Endothelial cell of umbilical vein (primary cell): ENCODE measurements around the gene EFS. TPM values are rescaled to one million over a fixed set of nuclear protein-coding genes. Genes with fewer than 3 reads are reported as not detected.

Experiments used
- BruUV-seq: library from RNA; stranded (reverse); fragments of 400-500 nt; replicated peaks from 2 replicates; lab custom pipeline; 2021; lab: Mats Ljungman, UMichigan
- CTCF ChIA-PET: fragments of 300-600, 350-600 bp; sonication (Branson Sonifier 250); formaldehyde crosslinking; loops from one replicate; lab custom pipeline; 2021; ENCODE audit warnings: antibody characterized with exemption, inconsistent platforms; lab: Charles Lee
- POLR2A ChIA-PET: fragments of 300-600, 350-600 bp; sonication (Branson Sonifier 250); formaldehyde crosslinking; loops from one replicate; lab custom pipeline; 2021; ENCODE audit warnings: antibody characterized with exemption, inconsistent platforms; lab: Charles Lee
- DNase-seq: peaks from one replicate; pipeline ENCODE4 v3.0.0-alpha.2; 2011; ENCODE audit warnings: low read depth, low spot score
- FAIRE-seq: peaks from 2 replicates; lab custom pipeline; 2011; peaks lifted over from hg19 to GRCh38; lab: Jason Lieb, UNC
- H2AFZ ChIP-seq: 2 replicates; pipeline ENCODE4 v1.6.0; 2012; ENCODE audit warnings: low read depth, low read length, control low read depth, inconsistent platforms
- H3K27ac ChIP-seq: 2 replicates; pipeline ENCODE4 v1.5.1; 2011; ENCODE audit warnings: low read depth, mild to moderate bottlenecking, control low read depth, low read length, moderate library complexity; ENCODE audit not compliant: insufficient read depth
- H3K27me3 ChIP-seq, 2 experiments: 2 replicates each; pipeline versions ENCODE4 v1.6.0 to v1.6.1; 2011; ENCODE audit warnings: low read length in 2 of 2, mixed read lengths in 1 of 2; ENCODE audit not compliant: control insufficient read depth in 2 of 2, insufficient read depth in 2 of 2
- H3K36me3 ChIP-seq, 2 experiments: 2 replicates in 1 of 2; 3 replicates in 1 of 2; pipeline ENCODE4 v1.5.1; 2011; ENCODE audit warnings: low read length in 2 of 2, mild to moderate bottlenecking in 1 of 2, moderate library complexity in 1 of 2; ENCODE audit not compliant: control insufficient read depth in 2 of 2, insufficient read depth in 2 of 2; ENCODE audit errors: extremely low read depth in 1 of 2
- H3K4me1 ChIP-seq: 3 replicates; pipeline ENCODE4 v1.5.1; 2011; ENCODE audit warnings: mild to moderate bottlenecking, low read length; ENCODE audit not compliant: control insufficient read depth, insufficient read depth; ENCODE audit errors: extremely low read depth
- H3K4me2 ChIP-seq: 2 replicates; pipeline ENCODE4 v1.6.1; 2011; ENCODE audit warnings: low read length, control low read depth, mixed read lengths; ENCODE audit not compliant: insufficient read depth
- H3K4me3 ChIP-seq, 3 experiments: fragments of 200-600 bp in 1 of 3; sonication (generic), shearing (Covaris generic) in 1 of 3; replicated peaks in 1 of 3; 2 replicates each; pipeline ENCODE4 v1.5.1; 2011 to 2016; ENCODE audit warnings: control low read depth in 3 of 3, low read length in 3 of 3, mild to moderate bottlenecking in 2 of 3, inconsistent platforms in 1 of 3, low read depth in 1 of 3, moderate library complexity in 1 of 3; ENCODE audit not compliant: insufficient read depth in 1 of 3
- H3K79me2 ChIP-seq: 2 replicates; pipeline ENCODE4 v1.6.0; 2012; ENCODE audit warnings: low read length, inconsistent platforms; ENCODE audit not compliant: control insufficient read depth, insufficient read depth
- H3K9ac ChIP-seq: replicated peaks from 2 replicates; pipeline ENCODE3; 2011; ENCODE audit warnings: low read length, control low read depth; ENCODE audit not compliant: insufficient read depth; ENCODE audit errors: extremely low read depth
- H3K9me1 ChIP-seq: replicated peaks from 3 replicates; pipeline ENCODE4 v1.6.0; 2011; ENCODE audit warnings: mild to moderate bottlenecking, low read length; ENCODE audit not compliant: control insufficient read depth, insufficient read depth; ENCODE audit errors: extremely low read depth
- H3K9me3 ChIP-seq: replicated peaks from 2 replicates; pipeline ENCODE4 v1.5.1; 2012; ENCODE audit warnings: low read length, inconsistent platforms; ENCODE audit not compliant: control insufficient read depth, insufficient read depth
- H4K20me1 ChIP-seq: replicated peaks from 2 replicates; pipeline ENCODE3; 2011; ENCODE audit warnings: mild to moderate bottlenecking, low read length; ENCODE audit not compliant: control insufficient read depth, insufficient read depth; ENCODE audit errors: extremely low read depth
- EZH2 ChIP-seq: IDR thresholded peaks from 2 replicates; pipeline ENCODE4 v1.6.1; 2012; ENCODE audit warnings: borderline replicate concordance, low read depth, mild to moderate bottlenecking, moderate library complexity, low read length, inconsistent platforms; ENCODE audit not compliant: severe bottlenecking
- FOS ChIP-seq: IDR thresholded peaks from 2 replicates; pipeline ENCODE4 v1.6.1; 2011; ENCODE audit warnings: mild to moderate bottlenecking, low read length, moderate library complexity, borderline replicate concordance; ENCODE audit not compliant: insufficient read depth
- GATA2 ChIP-seq: IDR thresholded peaks from 2 replicates; pipeline ENCODE4 v1.7.0; 2011; ENCODE audit warnings: low read depth, mild to moderate bottlenecking, moderate library complexity, mixed read lengths, low read length; ENCODE audit not compliant: insufficient read length, insufficient read depth
- JUN ChIP-seq: IDR thresholded peaks from 2 replicates; pipeline ENCODE4 v1.6.1; 2011; ENCODE audit warnings: borderline replicate concordance, low read depth; ENCODE audit not compliant: insufficient read length, insufficient read depth
- MYC ChIP-seq: IDR thresholded peaks from one replicate; pipeline ENCODE4 v1.6.1; 2011; ENCODE audit warnings: mild to moderate bottlenecking, low read depth, low read length
- POLR2A ChIP-seq: IDR thresholded peaks from 2 replicates; pipeline ENCODE4 v1.6.1; 2012; ENCODE audit warnings: low read depth, mild to moderate bottlenecking, control low read depth, low read length
- POLR2AphosphoS5 ChIP-seq: IDR thresholded peaks from 2 replicates; pipeline ENCODE4 v1.6.1; 2012; ENCODE audit warnings: low read depth, mild to moderate bottlenecking, control low read depth, low read length, moderate library complexity; ENCODE audit not compliant: insufficient read depth
- dilution Hi-C: fragments of 300-500 bp; cut with MboI; formaldehyde crosslinking; loops from one replicate; pipeline ENCODE4 v1.15.0; 2019; ENCODE audit warnings: low sequenced_read_pairs; ENCODE audit not compliant: extremely low pct_ligation_motif_present
- intact Hi-C: fragments of 100-400 bp; cut with micrococcal nuclease; formaldehyde crosslinking; loops from one replicate; pipeline ENCODE4 v1.10.0; 2022
- polyA plus RNA-seq, 4 experiments: library from polyadenylated mRNA; depleted of rRNA in 3 of 4; stranded (reverse) in 3 of 4; unstranded in 1 of 4; fragments of >200 nt; gene quantifications; 2 replicates each; pipeline versions ENCODE4 v1.2.1 to v1.2.3, GENCODE V29; 2011 to 2012; ENCODE audit warnings: missing spikeins in 1 of 4
- total RNA-seq: library from RNA; stranded (reverse); gene quantifications from 2 replicates; pipeline ENCODE4 v1.2.3, GENCODE V29; 2021
- TF ChIP-seq, protein P1 (sequence below), 2 donors: IDR thresholded peaks; 1 replicate in 1 of 2; 2 replicates in 1 of 2; pipeline ENCODE4 v1.5.1; 2011; ENCODE audit warnings: low read length in 2 of 2, mild to moderate bottlenecking in 2 of 2, moderate library complexity in 2 of 2, control low read depth in 1 of 2, inconsistent platforms in 1 of 2, low read depth in 1 of 2; ENCODE audit not compliant: insufficient read depth in 1 of 2; ENCODE audit errors: extremely low read depth in 1 of 2
- TF ChIP-seq, protein P2 (sequence below): IDR thresholded peaks from 2 replicates; pipeline ENCODE4 v1.6.1; 2011; ENCODE audit not compliant: insufficient read depth, insufficient read length

EFS gene
- total and polyA plus RNA-seq, 2 donors (not counting 3 experiments of a cell fraction or from before 2014, with no cell fraction given), result 0.03 to 0.13 TPM

DNA sequence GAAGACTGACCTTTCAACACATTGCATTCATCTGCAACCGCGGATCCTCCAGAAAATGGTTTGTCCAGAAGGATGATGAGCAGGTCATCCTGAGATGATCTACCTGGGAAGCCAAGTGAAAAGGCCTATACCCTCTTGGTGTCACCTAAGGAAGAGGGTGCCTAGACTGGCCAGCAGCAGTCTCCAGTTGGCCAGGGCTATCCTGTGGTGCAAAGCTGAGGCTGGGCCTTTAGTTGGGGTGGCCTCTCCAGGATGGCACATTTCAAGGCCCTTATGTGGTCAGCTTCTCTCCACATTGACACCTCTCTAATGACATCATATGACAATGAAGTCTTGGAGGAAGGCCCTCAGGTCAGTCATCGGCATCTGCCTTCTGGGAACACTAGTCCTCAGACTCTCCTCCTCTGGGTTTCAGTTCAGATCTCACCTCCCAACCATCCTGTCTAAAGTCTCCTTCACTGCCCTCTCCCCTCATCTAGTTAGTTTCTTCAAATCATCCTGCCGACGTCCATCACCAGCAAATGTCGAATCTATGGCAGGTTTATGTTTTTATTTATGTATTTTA, 9.0 kb downstream of the EFS start:
- no peaks in the 10 kb centered on the region for H3K4me1 ChIP-seq
- dilution Hi-C loops (no loop called here), intact Hi-C loops (no loop called here)
- H3K9ac ChIP-seq, result no peak overlapping the region
- BruUV-seq, result no TSS peak
- H4K20me1 ChIP-seq, result no peaks in the 10 kb centered on the region
- H2AFZ ChIP-seq, result no peak overlapping the region
- H3K27ac ChIP-seq, result no peak overlapping the region
- DNase-seq (no peak), FAIRE-seq (no peak)
- no peaks in the 10 kb centered on the region for H3K9me1 ChIP-seq
- ChIA-PET POLR2A (no interaction called here), CTCF (no interaction called here)
- no peak overlapping the region for H3K4me3 ChIP-seq
- H3K27me3 ChIP-seq, result peaks cover 30 to 31% of the 10 kb centered on the region in 2 experiments
- TF ChIP-seq POLR2AphosphoS5 (no peak), POLR2A (no peak), GATA2 (no peak)
- TF ChIP-seq, protein P1, sequence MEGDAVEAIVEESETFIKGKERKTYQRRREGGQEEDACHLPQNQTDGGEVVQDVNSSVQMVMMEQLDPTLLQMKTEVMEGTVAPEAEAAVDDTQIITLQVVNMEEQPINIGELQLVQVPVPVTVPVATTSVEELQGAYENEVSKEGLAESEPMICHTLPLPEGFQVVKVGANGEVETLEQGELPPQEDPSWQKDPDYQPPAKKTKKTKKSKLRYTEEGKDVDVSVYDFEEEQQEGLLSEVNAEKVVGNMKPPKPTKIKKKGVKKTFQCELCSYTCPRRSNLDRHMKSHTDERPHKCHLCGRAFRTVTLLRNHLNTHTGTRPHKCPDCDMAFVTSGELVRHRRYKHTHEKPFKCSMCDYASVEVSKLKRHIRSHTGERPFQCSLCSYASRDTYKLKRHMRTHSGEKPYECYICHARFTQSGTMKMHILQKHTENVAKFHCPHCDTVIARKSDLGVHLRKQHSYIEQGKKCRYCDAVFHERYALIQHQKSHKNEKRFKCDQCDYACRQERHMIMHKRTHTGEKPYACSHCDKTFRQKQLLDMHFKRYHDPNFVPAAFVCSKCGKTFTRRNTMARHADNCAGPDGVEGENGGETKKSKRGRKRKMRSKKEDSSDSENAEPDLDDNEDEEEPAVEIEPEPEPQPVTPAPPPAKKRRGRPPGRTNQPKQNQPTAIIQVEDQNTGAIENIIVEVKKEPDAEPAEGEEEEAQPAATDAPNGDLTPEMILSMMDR (IDR thresholded peaks at IDR 0.05; ENCODE audit: extremely low read depth in 1 of 2, insufficient read depth in 1 of 2, low read depth in 1 of 2, low read length in 2 of 2), result no peak
- no peaks in the 10 kb centered on the region for H3K9me3 ChIP-seq
- no peaks in the 10 kb centered on the region for H3K36me3 ChIP-seq
- H3K79me2 ChIP-seq, result no peaks in the 10 kb centered on the region
- H3K4me2 ChIP-seq, result no peak overlapping the region

DNA sequence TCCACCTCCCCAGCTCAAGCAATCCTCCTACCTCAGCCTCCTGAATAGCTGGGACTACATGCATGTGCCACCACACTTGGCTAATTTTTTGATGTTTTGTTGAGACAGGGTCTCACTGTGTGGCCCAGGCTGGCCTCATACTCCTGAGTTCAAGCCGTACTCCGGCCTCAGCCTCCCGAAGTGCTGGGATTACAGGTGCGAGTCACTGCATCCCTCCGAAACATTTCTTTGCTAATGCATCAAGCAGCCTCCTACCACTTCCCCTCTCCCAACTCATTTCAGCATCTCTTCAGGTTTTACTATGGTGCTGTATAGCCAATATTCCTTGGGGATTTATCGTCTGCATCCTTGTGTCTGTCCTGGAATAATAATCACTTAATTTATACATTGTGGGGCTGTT, 10.0 kb downstream of the EFS start:
- ChIA-PET POLR2A (interaction anchor here (0.6 kb wide), 1 partner anchor 26 kb away, joined by 6 read pairs; no protein-coding TSS in a partner anchor), CTCF (no interaction called here)
- no peak for DNase-seq

More for the DNA sequence above, 10.0 kb downstream of the EFS start:
- no peak for FAIRE-seq
- TF ChIP-seq, protein P1 (IDR thresholded peaks at IDR 0.05; ENCODE audit: extremely low read depth in 1 of 2, insufficient read depth in 1 of 2, low read depth in 1 of 2, low read length in 2 of 2), result no peak
- TF ChIP-seq POLR2AphosphoS5 (no peak), GATA2 (no peak), FOS (no peak), POLR2A (no peak), EZH2 (no peak), JUN (no peak), MYC (no peak)
- TF ChIP-seq, protein P2, sequence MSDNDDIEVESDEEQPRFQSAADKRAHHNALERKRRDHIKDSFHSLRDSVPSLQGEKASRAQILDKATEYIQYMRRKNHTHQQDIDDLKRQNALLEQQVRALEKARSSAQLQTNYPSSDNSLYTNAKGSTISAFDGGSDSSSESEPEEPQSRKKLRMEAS, result no peak
- BruUV-seq, result no TSS peak
- no peak overlapping the region for H3K9ac ChIP-seq
- no peaks in the 10 kb centered on the region for H3K9me3 ChIP-seq
- H3K27me3 ChIP-seq, result peaks cover 32 to 36% of the 10 kb centered on the region in 2 experiments
- no peaks in the 10 kb centered on the region for H3K4me1 ChIP-seq
- H3K27ac ChIP-seq, result no peak overlapping the region
- H3K9me1 ChIP-seq, result no peaks in the 10 kb centered on the region
- H2AFZ ChIP-seq, result no peak overlapping the region
- H3K79me2 ChIP-seq, result no peaks in the 10 kb centered on the region
- H3K4me3 ChIP-seq, result no peak overlapping the region
- no peaks in the 10 kb centered on the region for H4K20me1 ChIP-seq
- no peaks in the 10 kb centered on the region for H3K36me3 ChIP-seq
- dilution Hi-C loops, result no loop called here
- intact Hi-C loops, result no loop called here
- no peak overlapping the region for H3K4me2 ChIP-seq
